ENCODE measurements around the gene EML6. TPM values are rescaled to one million over a fixed set of nuclear protein-coding genes. Genes with fewer than 3 reads are reported as not detected.

EML6 gene
- total RNA-seq, 1 experiment from 2014 or later = 1.5 TPM

DNA sequence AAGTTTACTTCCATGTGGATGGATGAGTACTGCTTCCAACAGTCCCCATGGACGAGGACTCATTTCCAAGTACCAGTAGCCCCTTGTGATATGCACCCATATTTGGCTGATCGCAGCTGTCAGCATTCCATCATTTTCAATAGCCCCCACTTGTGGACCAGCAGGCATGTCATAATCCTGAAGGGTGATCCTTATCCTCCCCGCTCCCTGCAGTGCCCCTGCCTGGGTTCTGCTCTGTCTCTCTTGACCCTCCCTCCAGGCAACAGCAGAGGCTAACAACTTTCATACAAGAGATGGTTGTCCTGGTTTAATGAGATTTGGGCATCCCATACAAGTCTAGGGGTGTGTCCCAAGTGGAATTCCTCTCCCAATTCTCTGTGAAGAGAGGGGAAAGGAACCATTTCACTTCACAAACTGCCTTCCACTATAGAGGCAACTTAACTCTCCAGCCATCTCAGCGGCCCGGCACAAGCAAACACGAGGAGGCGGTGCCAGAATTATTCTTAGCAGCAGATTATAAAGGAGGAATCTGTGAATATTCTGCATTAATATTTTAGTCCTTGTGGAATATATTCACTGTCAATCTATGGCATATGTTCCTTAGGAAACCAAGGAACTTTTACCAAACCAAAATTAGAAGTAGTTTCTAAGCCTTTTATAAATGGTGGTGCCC lies 216.1 kb downstream of the EML6 start:
- WGBS (ENCODE audit: extremely low coverage, insufficient read length, low lambda C conversion rate) = no CpG with 5 or more reads among the region's 7 CpGs
- H3K4me1 Mint-ChIP-seq = no peaks in the 10 kb centered on the region
- no peak for DNase-seq

More for the DNA sequence above, 216.1 kb downstream of the EML6 start:
- Mint-ChIP-seq H3K4me3 (no peak overlapping the region), H3K27ac (no peak overlapping the region), H3K27me3 (ENCODE audit: low read depth) (no peaks in the 10 kb centered on the region), H3K9me3 (peaks cover 12 to 13% of the 10 kb centered on the region in 2 experiments; a peak in 4 of 5 replicates), H3K36me3 (ENCODE audit: insufficient read depth in 1 of 3, low read depth in 3 of 3) (peaks cover 0 to 3% (median 0%) of the 10 kb centered on the region in 3 experiments; a peak in 1 of 7 replicates)
- Histone ChIP-seq H3K4me2 (ENCODE audit: insufficient read depth, insufficient read length, low read length) (no peak overlapping the region), H4K5ac (ENCODE audit: insufficient read length, low read depth, low read length) (no peak overlapping the region), H2AFZ (ENCODE audit: low read length) (no peak overlapping the region), H3K9ac (ENCODE audit: extremely low read depth, insufficient read length, low read length) (no peak overlapping the region), H4K20me1 (ENCODE audit: control insufficient read depth, insufficient read depth, insufficient read length) (no peaks in the 10 kb centered on the region), H2BK20ac (ENCODE audit: low read depth, low read length, poor library complexity, severe bottlenecking) (no peak overlapping the region), H3K9me3 (ENCODE audit: control insufficient read depth, low read depth, low read length) (no peaks in the 10 kb centered on the region), H2BK15ac (ENCODE audit: low read depth, low read length) (no peak overlapping the region), H4K91ac (ENCODE audit: insufficient read length, low read depth, low read length) (no peak overlapping the region), H3K23ac (ENCODE audit: insufficient read length, low read depth, low read length) (no peak overlapping the region), H3K4ac (ENCODE audit: low read depth, low read length) (no peak overlapping the region), H3K14ac (ENCODE audit: insufficient read depth, low read length) (no peak overlapping the region), H4K8ac (replicated peaks; ENCODE audit: insufficient read length, low read depth, low read length) (no peak overlapping the region), H3K23me2 (ENCODE audit: insufficient read length, low read depth, low read length, poor library complexity, severe bottlenecking) (no peaks in the 10 kb centered on the region), H3K4me1 (ENCODE audit: insufficient read depth, low read length) (no peaks in the 10 kb centered on the region), H3K79me1 (ENCODE audit: insufficient read depth, low read depth, low read length, poor library complexity, severe bottlenecking) (no peaks in the 10 kb centered on the region), H3K27me3 (ENCODE audit: insufficient read depth, low read length) (no peaks in the 10 kb centered on the region), H3K18ac (ENCODE audit: insufficient read length, low read depth, low read length) (no peak overlapping the region), H2BK12ac (ENCODE audit: insufficient read length, low read depth, low read length) (no peak overlapping the region), H2AK5ac (ENCODE audit: insufficient read length, low read length) (no peak overlapping the region), H3K79me2 (ENCODE audit: insufficient read depth, low read length) (no peaks in the 10 kb centered on the region), H3K56ac (ENCODE audit: insufficient read length, low read depth, low read length) (no peak overlapping the region), H3T11ph (ENCODE audit: low read length) (no peak overlapping the region), H2BK120ac (ENCODE audit: low read depth, low read length, poor library complexity, severe bottlenecking) (no peak overlapping the region), H2BK5ac (ENCODE audit: insufficient read length, low read length) (no peak overlapping the region), H3K27ac (ENCODE audit: insufficient read length, low read depth, low read length) (no peak overlapping the region)
- no peak for TF ChIP-seq CTCF (conservative IDR thresholded peaks at IDR 0.05)
